ENCODE data around the gene PTPRN2. TPM values are rescaled to one million over a fixed set of nuclear protein-coding genes. Genes with fewer than 3 reads are reported as not detected.
"Not testable (repeated sequence)": the region's sequence is repeated elsewhere in the genome, so short reads cannot be mapped to it uniquely, and the experiment has no call there.

PTPRN2 gene
- total RNA-seq, 1 donor from 2014 or later: 3.1 TPM

DNA sequence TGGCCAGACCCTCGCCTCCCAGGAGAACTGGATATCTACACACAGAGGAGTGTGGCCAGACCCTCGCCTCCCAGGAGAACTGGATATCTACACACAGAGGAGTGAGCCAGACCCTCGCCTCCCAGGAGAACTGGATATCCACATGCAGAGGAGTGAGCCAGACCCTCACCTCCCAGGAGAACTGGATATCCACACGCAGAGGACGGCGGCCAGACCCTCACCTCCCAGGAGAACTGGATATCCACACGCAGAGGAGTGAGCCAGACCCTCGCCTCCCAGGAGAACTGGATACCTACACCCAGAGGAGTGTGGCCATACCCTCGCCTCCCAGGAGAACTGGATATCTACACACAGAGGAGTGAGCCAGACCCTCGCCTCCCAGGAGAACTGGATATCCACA lies 862.3 kb downstream of the PTPRN2 start:
- not testable (repeated sequence) for DNase-seq

DNA sequence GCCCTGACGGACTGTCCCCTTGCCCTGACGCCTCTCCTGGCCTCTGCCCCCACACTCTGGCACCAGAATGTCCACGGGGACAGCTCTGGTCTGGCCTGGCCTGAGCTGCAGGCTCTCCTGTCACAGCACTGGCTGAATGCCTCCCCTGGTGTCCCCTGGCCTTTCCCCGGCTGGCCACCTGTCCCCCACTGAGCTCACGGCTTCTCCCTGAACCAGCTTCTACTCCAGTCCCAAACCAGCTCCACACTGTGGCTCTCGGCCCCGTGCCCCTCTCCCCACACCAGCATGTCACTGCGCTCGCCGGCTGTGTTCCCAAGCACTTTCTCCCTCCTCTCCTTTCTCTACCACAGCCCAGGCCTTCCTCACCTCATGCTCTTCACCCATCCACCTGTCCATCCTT lies 864.4 kb downstream of the PTPRN2 start:
- DNase-seq: no peak

DNA sequence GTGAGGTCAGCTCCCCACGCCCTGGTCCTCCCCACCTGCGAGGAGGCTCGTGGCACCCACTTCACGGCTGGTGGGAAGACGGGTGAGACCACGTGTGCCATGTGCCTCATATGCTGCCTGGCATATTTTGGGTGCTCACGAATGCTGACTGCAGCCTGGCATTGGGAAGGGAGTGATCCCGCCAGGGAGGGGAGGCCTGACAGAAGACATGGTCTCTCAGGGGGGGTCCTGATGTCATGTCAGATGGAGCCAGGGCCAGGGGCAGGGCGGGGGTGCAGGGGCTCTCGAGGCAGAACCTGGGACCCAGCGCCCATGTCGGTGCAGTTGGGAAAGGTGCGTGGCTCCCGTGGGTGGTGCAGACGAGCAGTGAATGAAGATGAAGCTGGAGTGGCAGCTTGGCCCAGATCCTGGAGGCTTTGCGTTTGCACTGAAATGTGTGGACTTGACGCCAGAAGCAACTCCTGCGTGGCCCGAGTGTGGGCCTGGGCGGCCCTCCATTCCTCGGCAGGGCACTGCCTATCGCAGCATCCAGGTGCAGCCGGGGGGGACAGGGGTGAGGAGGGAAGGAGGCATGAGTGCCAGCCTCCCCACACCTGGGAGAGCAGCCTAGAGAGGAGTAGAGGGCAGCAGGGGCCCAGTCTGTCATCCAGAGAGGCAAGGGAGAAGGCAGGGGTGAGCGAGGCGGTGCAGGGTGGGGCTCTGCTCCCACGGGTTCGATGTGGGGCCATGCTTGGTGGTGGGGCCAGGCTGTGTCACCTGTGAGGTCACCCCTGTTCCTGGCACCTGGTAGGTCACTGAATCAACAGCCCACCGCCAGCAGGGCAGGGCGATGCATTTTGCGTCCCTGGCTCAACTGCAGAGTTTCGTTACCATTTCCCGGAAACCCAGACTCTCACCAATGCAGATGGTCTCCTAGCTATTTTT lies 865.2 kb downstream of the PTPRN2 start:
- DNase-seq: no peak

DNA sequence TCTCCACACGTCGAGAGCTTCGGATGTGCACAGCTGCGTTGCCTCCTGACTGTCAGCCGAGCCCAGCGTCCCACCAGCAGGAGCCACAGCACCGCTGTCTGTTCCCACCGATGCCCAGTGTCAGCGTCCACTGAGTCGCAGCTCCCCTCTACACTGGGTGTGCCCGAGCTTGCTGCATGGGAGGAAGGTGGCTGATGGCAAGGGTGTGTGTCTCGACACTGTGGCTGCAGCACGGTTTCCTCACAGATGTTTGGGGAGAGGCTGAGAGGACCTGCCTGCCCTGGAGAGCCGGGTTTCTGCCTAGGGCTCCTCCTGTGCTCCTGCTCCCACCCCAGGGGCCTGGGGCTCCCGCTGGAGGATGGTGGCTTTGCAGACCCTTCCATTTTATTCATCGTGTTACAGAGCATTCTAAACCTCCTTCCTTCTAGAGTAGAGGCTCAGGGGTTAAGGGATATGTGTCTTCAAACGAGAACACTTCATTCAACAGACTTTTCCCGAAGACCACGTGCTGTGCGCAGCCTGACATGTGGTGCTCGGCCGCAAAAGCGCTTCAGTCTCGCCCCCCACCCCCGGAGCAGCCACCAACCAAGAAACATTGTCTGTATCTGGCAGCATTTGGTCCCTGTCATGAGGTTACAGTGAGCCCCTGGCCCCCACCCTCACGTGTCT lies 866.0 kb downstream of the PTPRN2 start:
- no peak for DNase-seq

DNA sequence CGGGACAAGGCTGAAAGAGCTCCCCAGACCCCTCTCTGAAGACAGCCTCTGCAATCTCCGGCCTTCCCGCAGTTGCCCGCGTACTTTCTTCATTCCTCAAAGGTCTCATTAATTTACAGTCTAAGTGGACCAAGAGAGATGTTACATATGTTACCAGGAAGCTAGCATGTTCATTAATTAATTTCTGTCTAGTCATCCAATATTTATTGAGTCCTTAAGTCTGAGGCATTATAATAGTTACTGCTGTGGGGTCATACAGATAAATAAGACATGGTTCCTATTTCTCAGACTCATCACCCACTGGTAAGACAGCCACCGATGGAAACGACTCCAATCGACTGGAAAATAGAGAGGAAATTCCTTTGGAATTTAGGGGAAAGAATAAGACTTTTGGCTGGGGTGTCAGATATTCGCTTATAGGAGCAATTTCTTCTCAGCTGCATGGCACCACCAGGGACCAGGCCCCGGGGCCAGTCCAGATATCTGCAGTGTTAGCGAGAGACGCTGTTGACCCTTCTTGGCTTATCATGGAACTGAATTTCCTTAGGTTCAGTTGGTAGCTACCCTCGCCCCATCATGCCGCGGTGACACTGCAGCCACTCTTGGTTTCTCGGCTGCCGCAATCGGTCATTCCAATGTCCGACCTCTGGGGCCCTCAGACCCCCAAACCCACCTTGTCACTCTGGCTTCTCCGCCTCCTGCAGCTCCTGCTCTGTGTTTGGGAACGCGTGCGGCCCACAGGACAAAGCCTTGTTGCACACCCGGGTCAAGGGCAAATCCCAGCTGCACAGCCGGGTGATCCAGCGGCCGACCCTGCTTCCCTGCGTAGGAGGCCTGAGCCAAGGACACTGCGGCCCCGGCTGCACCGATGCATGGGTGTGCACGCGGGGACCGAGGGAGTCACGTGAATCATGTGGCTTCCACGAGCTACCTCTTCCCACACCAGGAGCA lies 867.6 kb downstream of the PTPRN2 start:
- no peak for DNase-seq

DNA sequence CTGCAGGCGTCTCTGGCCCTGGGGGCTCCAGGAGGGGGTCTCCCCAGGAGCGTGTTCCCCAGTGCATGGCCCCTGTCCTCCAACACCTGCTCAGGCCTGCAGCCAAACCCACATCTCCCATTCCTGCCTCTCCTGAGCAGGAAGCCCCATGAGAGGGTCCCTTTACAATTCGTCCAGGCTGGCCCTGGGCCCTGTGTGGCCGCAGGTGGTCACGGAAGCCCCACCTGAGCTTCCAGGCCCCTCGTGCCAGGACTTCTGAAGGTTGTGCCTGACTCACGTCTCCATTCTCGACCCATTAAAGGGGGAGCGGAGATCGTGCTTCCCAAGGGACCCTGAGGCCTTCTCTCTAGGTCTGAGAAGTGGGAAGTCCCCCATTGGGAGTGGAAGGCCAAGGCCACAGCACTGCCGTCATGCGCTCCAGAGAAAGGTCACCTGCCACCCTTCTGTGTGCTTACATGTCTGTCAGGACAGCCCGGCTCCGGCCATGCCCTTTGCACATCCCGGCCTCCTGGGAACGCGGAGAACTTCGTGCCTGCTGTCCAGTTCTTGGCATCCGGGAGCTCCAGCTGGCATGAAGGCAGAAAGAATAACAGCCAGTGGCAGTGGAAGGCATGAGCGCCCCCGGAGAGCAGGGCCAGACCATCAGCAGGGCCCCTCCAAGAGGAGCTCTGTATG lies 868.5 kb downstream of the PTPRN2 start:
- no peak for DNase-seq

DNA sequence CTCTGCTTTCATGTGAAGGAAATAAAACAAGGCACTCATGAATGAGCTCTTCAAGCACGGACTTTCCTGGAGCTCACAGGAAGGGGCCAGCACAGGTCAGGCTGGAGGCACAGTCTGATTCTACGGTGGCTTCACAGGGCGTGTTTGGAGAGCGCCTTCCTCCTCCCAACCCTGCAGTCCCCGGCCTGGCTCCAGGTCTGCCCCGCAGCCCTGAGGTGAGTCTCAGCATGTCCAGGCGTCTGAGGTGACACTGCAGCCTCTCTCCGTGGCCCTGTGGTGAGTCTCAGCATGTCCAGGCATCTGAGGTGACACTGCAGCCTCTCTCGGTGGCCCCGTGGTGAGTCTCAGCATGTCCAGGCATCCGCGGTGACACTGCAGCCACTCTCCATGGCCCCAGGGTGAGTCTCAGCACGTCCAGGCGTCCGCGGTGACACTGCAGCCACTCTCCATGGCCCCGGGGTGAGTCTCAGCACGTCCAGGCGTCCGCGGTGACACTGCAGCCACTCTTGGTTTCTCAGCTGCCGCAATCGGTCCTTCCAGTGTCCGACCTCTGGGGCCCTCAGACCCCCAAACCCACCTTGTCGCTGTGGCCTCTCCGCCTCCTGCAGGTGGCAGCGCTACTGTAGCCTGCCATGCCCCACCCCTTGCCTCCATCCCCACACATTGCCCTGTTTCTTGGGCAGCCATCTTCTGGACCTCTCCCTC lies 869.2 kb downstream of the PTPRN2 start:
- no peak for DNase-seq

DNA sequence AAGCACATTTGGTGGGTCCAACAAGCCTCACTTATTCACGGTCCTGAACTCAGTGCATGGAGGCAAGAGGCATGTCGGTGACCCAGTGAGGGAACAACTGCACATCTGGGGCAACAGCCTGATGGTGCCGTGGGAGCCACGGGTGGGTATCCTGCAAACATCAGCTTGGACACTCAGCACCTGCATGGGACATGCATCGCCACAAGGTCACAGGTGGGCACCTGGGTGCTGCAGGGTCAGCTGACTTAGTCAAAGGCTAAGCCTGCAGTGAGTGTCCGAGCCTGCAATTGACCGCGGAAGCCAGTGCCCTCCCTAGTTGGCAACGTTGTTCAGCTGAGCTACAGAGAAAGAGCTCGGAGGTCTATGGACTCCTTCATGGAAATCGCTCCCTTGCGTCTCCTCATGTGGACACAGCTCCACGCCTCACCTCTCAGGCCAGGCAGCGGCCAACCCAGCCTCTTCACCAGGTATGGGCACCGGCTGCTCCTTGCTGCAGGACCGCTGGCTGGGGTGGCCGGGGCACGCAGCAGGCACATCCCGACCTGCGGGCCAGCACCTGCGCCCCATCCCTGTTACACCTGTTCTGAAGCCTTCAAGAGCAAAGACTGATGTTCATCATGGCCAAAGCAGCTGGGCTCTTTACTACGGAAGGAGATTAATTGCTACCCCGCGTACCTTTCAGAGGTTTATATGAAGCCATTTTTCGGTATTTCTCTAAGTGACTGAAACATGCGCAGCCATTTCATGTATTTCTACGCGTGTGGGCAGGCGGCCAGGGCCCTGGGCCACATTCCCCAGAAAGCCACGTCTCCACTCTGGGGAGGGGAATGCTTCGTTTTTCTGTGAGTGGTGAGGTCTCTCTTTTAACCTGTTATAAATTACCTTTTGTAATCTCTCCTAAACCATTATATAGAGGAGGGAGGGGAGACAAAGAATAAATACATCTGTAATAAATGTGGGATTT lies 870.1 kb downstream of the PTPRN2 start:
- DNase-seq: no peak

DNA sequence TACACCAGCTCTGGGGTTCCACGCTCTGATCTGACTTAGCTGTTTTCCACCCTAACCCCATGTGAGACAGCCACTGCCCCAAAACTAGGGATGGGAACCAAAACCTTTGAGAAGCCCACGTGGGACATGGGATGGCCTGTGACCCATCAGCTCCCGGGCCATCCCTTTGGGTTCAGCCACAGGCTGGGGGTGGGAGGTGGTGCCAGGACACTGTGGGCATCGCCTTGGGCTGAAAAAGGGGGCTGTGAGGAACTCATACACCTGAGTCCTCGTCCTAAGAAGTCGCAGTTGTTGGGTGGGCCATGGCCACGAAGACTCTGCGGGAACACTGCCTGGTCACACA lies 871.7 kb downstream of the PTPRN2 start:
- no peak for DNase-seq

DNA sequence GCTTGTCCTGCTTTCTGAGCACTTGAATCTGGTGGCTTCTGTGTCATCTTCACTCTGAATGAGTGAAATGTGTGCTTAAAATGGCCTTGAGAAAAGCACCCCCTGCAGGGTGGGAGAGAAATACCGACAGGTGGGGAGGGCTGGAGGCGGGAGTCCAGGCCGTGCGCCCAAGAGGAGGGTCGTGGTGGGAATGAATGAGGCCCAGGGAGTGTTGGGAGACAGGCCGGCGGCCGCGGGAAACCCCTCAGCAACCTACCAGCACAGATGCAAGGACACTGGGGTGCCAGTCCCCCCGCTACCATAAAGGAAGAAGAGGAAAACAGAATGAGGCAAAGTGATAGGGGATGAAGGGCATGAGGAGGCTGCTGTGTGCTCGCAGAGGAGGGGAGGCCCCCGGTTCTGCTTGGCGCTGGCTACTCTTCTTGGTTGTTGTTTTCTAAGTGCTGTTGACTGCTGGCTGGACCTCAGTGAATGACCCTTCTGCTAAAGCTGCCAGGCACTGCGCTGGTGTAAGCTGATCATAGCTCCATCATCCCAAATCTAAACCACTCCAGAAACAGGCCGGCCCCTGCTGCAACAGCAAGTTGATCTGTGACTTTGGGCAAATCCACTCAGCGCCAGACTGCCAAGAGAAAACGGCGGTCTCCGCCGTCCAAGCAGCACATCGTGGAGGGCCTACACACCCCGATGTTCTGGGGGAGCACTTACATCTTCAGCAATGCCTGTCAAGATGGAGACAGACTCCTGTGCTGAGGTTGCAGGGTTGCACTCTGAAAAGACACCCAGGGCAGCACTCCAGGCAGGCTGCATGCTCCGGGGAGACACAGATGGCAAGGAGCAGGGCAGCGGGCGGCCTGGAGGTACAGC lies 872.3 kb downstream of the PTPRN2 start:
- no peak for DNase-seq

DNA sequence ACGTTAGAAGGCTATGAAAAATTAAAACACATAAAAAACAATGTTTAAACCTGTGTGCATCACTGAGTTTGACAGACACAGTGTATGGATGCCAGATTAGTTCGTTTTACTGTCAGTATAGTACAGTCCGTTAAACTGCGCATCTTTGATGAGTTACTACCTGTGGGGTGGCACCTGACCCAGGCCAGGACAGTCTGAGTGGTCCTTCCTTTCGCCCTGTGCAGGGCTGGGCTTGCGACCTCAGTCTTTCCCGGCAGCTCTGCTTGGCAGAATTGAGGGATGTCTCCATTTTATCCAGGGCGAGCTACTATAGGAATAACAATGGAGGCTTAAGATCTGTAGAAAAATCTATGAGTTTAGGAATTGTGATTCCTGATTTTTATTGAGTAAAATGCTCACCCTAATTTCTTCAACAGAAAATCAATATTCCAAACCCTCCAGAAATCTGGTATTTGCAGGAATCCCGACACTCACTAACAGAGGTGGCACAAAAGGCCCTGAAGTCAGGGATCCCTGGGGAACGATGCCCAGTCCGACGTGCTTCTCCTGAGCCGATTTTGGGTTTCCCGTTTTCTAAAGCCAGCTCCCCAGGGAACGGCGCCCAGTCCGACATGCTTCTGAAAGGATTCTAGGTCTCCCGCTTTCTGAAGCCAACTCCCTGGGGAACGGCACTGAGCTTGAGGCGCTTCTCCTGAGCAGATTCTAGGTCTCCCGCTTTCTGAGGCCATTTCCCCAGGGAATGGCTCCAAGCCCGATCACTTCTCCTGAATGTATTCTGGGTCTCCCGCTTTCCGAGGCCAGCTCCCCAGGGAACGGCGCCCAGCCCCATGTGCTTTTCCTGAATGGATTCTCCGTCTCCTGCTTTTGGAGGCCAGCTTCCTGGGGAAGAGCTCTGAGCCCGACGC lies 873.2 kb downstream of the PTPRN2 start:
- no peak for DNase-seq

DNA sequence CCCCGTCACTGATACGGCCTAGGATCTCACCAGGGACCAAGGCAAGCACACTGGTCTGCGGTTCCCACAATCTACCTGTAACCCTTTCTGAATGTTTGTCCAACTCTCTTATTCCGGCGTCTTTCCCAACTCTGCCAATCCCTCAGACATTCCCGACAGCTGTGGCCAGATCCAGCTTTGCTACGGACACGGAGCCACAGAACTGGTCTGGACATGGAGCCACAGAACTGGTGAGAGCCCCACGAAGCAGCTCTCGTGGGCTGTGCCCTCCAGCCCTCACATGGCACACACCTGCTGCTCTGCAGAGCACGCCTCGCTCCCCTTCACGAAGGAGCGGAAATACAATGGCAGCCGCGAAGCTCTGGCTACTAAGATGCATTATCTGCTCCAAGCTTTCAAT lies 874.0 kb downstream of the PTPRN2 start:
- no peak for DNase-seq

DNA sequence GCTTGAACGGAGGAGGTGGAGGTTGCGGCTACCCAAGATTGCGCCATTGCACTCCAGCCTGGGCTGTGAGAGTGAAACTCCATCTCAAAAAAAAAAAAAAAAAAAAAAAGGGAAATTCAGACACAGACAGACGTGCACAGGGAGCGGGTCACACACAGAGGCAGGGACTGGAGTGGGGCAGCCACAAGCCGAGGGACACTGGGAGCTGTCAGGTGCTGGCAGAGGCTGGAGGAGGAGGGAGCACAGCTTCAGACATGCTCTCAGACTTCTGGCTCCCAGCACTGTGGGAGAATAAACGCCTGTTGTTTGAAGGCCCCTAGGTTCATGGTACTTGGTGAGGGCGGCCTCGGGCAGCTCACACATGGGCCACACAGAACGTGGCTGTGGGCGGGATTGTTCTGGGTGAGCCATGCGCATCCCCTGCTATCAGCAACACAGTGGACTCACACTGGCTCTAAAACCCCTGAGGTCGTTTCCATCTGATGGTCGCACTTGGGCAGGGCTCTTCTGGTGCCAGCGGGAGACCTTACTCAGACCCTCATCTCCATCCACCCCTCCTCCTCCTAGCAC lies 874.9 kb downstream of the PTPRN2 start:
- DNase-seq: no peak

DNA sequence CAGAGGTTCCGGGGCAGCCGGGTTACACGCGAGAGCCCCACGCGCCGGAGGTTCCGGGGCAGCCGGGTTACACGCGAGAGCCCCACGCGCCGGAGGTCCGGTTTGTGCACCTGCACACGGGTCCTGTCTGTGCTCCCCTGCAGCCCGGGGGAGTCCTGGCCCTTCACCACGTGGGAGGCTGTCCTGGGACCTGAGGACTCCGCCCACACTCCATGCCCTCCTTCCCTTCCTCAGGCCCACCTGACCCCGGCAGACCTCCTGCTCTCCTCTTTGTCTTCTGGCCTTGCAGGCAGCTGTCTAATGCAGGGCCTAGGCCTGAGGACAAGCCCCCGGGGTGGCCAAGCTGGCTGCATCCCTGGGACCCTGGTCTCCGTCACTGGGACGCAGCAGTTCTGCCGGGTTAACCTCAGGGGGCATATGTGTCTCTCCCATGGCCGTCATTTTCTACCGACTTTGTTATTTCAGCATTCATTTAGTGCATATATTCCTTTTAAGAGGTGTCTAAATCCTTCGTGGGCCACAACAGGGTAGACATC lies 876.2 kb downstream of the PTPRN2 start:
- DNase-seq: no peak

DNA sequence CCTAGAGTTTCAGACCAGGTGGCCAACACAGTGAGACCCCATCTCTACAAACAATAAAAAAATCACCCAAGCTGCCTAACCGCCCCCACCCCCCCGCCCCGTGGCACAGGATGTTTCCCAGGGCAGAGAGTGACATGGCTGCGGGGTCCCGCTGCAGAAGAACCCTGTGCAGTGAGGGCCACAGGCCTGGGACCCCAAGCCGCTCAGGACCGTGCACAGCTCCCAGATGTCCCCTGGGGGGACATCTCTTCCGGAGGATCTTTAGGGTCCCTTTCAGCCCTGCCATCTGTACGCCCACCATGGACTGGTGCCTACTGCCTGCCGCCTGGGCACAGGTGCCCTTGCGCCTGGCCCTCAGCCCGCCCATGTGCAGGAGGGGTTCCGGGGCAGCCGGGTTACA lies 877.2 kb downstream of the PTPRN2 start:
- no peak for DNase-seq

DNA sequence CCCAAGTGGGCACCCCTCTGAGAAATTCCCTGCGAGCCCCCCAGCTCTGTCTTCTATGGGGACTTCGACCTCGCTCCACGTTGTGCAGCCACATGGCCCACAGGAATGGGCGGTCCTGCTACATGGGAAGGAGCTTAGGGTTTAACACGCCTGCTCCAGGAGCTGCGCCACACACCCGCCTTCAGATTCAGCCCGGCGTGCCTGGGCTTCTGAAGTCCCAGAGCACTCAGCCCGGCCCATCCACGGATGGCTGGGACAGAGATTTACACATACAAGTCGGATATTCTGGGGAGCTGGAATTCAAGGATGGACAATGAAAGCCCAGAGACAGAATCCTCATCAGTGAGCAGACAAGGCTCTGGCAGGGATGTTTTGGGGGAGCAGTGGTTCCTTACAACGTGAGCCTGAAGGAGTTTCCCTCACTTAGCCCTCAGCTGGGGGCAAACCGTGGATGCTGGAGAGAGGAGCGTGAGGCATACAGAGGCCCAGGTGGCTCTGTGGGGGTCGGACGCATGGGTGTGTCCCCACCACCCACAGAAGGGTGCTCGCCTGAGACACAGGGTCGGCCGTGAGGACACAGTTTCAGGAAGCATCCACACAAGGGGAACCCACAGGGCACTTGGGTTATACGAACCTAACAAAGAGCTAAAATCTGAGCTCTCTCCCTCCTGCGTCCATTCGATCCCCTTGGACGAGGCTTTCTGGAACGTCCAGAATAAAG lies 877.9 kb downstream of the PTPRN2 start:
- no peak for DNase-seq

DNA sequence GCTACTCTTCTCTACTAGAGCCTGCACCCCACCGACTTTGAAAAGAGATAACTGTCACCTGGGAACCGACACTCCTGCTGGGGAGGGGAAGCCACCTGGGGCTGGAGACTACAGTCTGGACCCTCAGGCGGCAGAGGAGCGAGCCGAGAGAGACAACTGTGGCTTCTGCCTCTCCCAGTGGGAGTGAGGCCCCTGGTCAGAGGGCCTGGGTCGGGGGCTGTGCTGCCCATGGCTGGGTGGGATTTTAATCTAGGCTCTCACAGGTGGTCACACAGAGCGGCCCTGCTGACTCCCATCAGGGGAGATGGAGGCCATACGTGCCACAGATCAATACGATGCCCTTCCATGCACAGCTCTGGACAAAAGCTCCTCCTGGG lies 878.7 kb downstream of the PTPRN2 start:
- no peak for DNase-seq
